ENCODE data around the gene BARHL2.

BARHL2 gene

DNA sequence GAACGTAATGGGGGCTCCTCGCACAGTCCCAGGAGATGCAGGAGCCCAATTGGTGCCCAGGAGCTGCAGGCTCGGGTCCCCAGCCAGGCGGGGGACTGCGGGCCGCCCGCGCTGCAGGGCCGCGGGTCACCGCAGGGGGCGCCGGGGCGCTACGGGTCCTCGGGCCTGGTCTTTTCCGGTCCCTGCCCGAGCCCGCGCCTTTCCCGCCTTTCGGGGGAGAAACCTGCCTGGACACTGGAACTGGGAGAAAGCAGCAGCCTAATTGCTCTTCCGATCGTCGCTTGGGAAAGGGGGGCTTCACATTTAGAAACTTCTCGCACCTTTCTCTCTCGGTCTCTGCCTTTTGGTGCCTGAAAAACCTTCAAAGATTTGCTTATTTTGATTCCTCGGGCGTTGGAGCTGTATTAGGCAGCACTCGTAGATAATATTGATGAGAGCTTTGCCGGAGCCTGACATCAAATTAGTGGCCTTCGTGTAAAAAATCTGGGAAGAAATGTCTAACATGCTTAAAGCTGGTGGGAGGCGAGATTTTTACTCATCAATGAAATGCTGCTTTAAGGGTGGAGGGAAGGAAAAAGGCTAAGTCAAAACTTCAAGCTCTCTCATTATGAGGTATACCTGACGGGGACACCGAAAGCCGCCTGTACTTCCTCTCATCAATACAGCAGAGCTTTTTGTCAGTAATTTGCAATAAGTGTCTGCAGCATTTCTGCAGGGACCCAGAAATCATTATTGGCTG, 12.6 kb upstream of the BARHL2 start:
- peaks cover 84% of the 10 kb centered on the region for H3K27me3 ChIP-seq (ENCODE audit: insufficient read depth, poor library complexity, severe bottlenecking)
- no peak for DNase-seq (ENCODE audit: low read depth in 1 of 2, low spot score in 1 of 2)
- H3K4me3 ChIP-seq (replicated peaks; ENCODE audit: insufficient read depth, low read length) = no peak overlapping the region

DNA sequence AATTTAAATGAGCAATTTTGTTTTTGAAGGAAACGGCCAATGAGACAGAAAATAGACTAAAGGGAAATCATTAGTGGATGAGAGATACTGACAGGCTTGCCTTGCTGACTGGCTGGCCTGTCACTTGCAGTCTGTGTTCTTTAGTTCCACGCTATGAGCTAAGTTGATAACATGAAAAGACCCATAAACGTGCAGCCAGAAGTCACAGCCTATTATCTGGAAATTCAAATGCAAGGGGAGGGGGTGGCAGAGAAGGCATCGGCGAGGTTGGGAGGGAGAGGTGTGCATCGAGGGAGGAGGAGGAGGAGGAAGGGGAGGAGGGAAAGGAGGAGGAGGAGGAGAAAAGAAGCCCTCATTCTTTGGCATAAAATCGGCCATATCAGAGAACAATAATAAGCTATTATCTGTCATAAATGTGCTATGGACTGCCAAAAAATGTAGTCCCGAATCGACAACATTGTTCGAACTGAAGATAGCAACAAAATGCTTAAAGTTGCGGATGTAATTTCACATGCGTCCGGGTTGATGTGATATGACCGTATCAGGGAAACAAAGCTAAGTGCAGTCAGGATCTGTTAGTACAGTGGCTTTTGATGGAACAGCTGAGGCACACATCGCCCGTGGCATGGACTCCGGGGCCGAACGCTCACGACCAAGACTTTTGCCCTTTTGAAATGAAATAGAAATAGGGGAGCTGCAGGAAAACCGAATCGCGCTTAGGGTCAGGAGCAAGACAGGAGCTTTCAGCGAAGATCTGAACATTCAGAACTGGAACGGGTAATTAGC, 11.6 kb upstream of the BARHL2 start:
- no peak for DNase-seq (ENCODE audit: low read depth in 1 of 2, low spot score in 1 of 2)
- H3K27ac ChIP-seq (replicated peaks) = no peak overlapping the region
- no peak overlapping the region for H3K4me3 ChIP-seq (replicated peaks; ENCODE audit: insufficient read depth, low read length)
- H3K27me3 ChIP-seq (ENCODE audit: insufficient read depth, poor library complexity, severe bottlenecking) = peaks cover 88% of the 10 kb centered on the region
- TF ChIP-seq, protein P1, sequence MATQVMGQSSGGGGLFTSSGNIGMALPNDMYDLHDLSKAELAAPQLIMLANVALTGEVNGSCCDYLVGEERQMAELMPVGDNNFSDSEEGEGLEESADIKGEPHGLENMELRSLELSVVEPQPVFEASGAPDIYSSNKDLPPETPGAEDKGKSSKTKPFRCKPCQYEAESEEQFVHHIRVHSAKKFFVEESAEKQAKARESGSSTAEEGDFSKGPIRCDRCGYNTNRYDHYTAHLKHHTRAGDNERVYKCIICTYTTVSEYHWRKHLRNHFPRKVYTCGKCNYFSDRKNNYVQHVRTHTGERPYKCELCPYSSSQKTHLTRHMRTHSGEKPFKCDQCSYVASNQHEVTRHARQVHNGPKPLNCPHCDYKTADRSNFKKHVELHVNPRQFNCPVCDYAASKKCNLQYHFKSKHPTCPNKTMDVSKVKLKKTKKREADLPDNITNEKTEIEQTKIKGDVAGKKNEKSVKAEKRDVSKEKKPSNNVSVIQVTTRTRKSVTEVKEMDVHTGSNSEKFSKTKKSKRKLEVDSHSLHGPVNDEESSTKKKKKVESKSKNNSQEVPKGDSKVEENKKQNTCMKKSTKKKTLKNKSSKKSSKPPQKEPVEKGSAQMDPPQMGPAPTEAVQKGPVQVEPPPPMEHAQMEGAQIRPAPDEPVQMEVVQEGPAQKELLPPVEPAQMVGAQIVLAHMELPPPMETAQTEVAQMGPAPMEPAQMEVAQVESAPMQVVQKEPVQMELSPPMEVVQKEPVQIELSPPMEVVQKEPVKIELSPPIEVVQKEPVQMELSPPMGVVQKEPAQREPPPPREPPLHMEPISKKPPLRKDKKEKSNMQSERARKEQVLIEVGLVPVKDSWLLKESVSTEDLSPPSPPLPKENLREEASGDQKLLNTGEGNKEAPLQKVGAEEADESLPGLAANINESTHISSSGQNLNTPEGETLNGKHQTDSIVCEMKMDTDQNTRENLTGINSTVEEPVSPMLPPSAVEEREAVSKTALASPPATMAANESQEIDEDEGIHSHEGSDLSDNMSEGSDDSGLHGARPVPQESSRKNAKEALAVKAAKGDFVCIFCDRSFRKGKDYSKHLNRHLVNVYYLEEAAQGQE (IDR thresholded peaks at IDR 0.05; ENCODE audit: insufficient replicate concordance, low read depth) = no peak
- TF ChIP-seq POLR2AphosphoS5 (IDR thresholded peaks at IDR 0.05; ENCODE audit: low read depth) (no peak), GABPA (IDR thresholded peaks at IDR 0.05; ENCODE audit: low read depth) (no peak), SPI1 (IDR thresholded peaks at IDR 0.05; ENCODE audit: borderline replicate concordance, low read depth) (no peak)
- TF ChIP-seq, protein P2, sequence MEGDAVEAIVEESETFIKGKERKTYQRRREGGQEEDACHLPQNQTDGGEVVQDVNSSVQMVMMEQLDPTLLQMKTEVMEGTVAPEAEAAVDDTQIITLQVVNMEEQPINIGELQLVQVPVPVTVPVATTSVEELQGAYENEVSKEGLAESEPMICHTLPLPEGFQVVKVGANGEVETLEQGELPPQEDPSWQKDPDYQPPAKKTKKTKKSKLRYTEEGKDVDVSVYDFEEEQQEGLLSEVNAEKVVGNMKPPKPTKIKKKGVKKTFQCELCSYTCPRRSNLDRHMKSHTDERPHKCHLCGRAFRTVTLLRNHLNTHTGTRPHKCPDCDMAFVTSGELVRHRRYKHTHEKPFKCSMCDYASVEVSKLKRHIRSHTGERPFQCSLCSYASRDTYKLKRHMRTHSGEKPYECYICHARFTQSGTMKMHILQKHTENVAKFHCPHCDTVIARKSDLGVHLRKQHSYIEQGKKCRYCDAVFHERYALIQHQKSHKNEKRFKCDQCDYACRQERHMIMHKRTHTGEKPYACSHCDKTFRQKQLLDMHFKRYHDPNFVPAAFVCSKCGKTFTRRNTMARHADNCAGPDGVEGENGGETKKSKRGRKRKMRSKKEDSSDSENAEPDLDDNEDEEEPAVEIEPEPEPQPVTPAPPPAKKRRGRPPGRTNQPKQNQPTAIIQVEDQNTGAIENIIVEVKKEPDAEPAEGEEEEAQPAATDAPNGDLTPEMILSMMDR (IDR thresholded peaks at IDR 0.05; ENCODE audit: insufficient read depth, low read length) = no peak

More for the DNA sequence above, 12.6 kb upstream of the BARHL2 start:
- H3K27ac ChIP-seq (replicated peaks) = no peak overlapping the region
- no peak for TF ChIP-seq GABPA (IDR thresholded peaks at IDR 0.05; ENCODE audit: low read depth)

DNA sequence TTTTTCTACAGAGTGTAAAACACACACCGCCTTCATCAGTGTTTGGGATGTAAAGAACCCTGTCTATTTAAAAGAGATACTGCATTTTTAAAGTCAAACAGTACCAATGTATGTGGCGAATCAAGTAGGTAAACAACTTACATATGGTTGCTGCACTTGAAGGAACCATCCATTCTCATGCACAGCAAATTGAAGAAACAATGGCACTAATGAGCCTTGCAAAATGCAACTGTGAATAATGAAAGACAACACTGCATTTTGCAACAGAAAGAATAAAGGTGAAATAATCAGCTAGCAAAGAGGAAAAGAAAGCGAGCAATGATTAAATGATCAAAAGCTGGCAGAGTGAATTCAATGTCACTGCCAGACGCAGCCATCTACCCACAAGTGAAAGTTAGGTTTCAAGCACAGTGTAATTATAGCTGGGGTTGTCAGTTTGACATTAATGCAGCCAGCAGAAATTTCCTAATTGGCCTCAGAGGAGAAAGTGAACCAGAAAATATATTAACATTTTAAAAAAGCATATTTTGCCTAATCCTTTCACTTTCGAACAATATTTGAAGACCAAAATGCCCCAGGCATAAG, 10.9 kb upstream of the BARHL2 start:
- no peak overlapping the region for H3K4me3 ChIP-seq (replicated peaks; ENCODE audit: insufficient read depth, low read length)
- peaks cover 88% of the 10 kb centered on the region for H3K27me3 ChIP-seq (ENCODE audit: insufficient read depth, poor library complexity, severe bottlenecking)
- no peak for TF ChIP-seq POLR2AphosphoS5 (IDR thresholded peaks at IDR 0.05; ENCODE audit: low read depth)
- TF ChIP-seq, protein P2 (IDR thresholded peaks at IDR 0.05; ENCODE audit: insufficient read depth, low read length) = no peak
- TF ChIP-seq GABPA (IDR thresholded peaks at IDR 0.05; ENCODE audit: low read depth) = no peak
- TF ChIP-seq, protein P1 (IDR thresholded peaks at IDR 0.05; ENCODE audit: insufficient replicate concordance, low read depth) = no peak
- no peak for TF ChIP-seq SPI1 (IDR thresholded peaks at IDR 0.05; ENCODE audit: borderline replicate concordance, low read depth)
- no peak overlapping the region for H3K27ac ChIP-seq (replicated peaks)
- DNase-seq (ENCODE audit: low read depth in 1 of 2, low spot score in 1 of 2) = no peak

DNA sequence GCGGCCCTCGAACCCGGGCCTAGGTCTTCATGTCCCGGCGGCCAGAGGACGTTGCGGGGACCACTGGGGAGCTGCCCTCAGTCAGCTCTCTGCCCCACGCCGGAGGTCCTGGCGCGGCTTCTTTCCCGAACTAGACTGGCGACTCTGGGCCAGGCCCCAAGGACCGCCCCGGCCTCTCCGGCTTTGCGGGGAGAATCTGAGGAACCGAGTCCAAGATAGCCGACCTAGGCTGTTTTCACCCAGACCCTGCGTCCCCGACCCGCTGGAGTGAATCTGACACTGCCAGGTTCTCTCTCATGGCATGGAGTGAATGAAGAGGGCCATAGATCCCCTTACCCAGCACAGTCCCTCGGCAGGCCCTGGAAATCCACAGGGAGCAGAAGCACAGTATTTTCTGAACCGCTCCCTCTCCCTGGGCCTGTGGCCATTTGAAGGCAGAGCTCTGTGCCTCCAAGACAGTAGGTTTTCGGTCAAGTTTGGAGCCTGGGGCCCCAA, 9.9 kb upstream of the BARHL2 start:
- TF ChIP-seq POLR2AphosphoS5 (IDR thresholded peaks at IDR 0.05; ENCODE audit: low read depth) (no peak), SPI1 (IDR thresholded peaks at IDR 0.05; ENCODE audit: borderline replicate concordance, low read depth) (no peak)
- TF ChIP-seq, protein P2 (IDR thresholded peaks at IDR 0.05; ENCODE audit: insufficient read depth, low read length) = no peak
- TF ChIP-seq, protein P1 (IDR thresholded peaks at IDR 0.05; ENCODE audit: insufficient replicate concordance, low read depth) = no peak
- H3K27ac ChIP-seq (replicated peaks) = no peak overlapping the region
- H3K27me3 ChIP-seq (ENCODE audit: insufficient read depth, poor library complexity, severe bottlenecking) = peaks cover 87% of the 10 kb centered on the region
- H3K4me3 ChIP-seq (replicated peaks; ENCODE audit: insufficient read depth, low read length) = no peak overlapping the region
- DNase-seq (ENCODE audit: low read depth in 1 of 2, low spot score in 1 of 2) = no peak
